ENCODE data around the gene DGKZ. TPM values are rescaled to one million over a fixed set of nuclear protein-coding genes. Genes with fewer than 3 reads are reported as not detected.

Gene DGKZ
- total and polyA plus RNA-seq, 2 donors (not counting 3 experiments of a cell fraction or from before 2014, with no cell fraction given), result 88.8 to 127 TPM

- CTCF ChIA-PET, result interaction anchor here (1.0 to 10.8 kb wide), 7 partner anchors 16 to 384 kb away, joined by 3 to 200 read pairs (median 4); no protein-coding TSS in a partner anchor
- intact Hi-C loops (cut with micrococcal nuclease), result no loop called here
These were observed 1.5 kb downstream of the DGKZ start for GRCh38 chr11:46348566-46349401.

More at GRCh38 chr11:46348566-46349401, 1.5 kb downstream of the DGKZ start:
- Histone ChIP-seq H3K9ac (replicated peaks; ENCODE audit: extremely low read depth, insufficient read depth, low read length) (no peak overlapping the region), H3K9me3 (replicated peaks; ENCODE audit: control insufficient read depth, insufficient read depth, low read length) (no peaks in the 10 kb centered on the region), H3K79me2 (ENCODE audit: control insufficient read depth, insufficient read depth, low read length) (peaks cover 56% of the 10 kb centered on the region), H4K20me1 (replicated peaks; ENCODE audit: control insufficient read depth, extremely low read depth, insufficient read depth, low read length) (no peaks in the 10 kb centered on the region), H3K36me3 (ENCODE audit: control insufficient read depth in 2 of 2, extremely low read depth in 1 of 2, insufficient read depth in 2 of 2, low read length in 2 of 2) (peaks cover 2 to 11% of the 10 kb centered on the region in 2 experiments), H3K27ac (ENCODE audit: insufficient read depth, low read depth, low read length) (no peak overlapping the region), H3K9me1 (replicated peaks; ENCODE audit: control insufficient read depth, extremely low read depth, insufficient read depth, low read length) (no peaks in the 10 kb centered on the region), H3K4me1 (ENCODE audit: control insufficient read depth, extremely low read depth, insufficient read depth, low read length) (peaks cover 34% of the 10 kb centered on the region), H3K4me2 (ENCODE audit: insufficient read depth, low read length) (peak overlapping the region; percentile 59), H3K27me3 (ENCODE audit: control insufficient read depth in 2 of 2, insufficient read depth in 2 of 2, low read length in 2 of 2) (no peaks in the 10 kb centered on the region), H2AFZ (ENCODE audit: low read depth, low read length) (no peak overlapping the region), H3K4me3 (replicated peaks in 1 of 3; ENCODE audit: insufficient read depth in 1 of 3, low read depth in 1 of 3, low read length in 3 of 3) (peak overlapping the region in 2 of 3 experiments; percentile 49 to 73)
- TSS peak; percentile 22 for BruUV-seq (replicated peaks)
- dilution Hi-C loops (cut with MboI; ENCODE audit: extremely low pct_ligation_motif_present, low sequenced_read_pairs), result no loop called here
- POLR2A ChIA-PET, result interaction anchor here (0.7 kb wide), 1 partner anchor 110 kb away, joined by 3 read pairs; no protein-coding TSS in a partner anchor
- no peak for FAIRE-seq
- TF ChIP-seq GATA2 (IDR thresholded peaks at IDR 0.05; ENCODE audit: insufficient read depth, insufficient read length, low read depth, low read length) (no peak), EZH2 (IDR thresholded peaks at IDR 0.05; ENCODE audit: borderline replicate concordance, low read depth, low read length, severe bottlenecking) (no peak), CTCF (IDR thresholded peaks at IDR 0.05; ENCODE audit: extremely low read depth in 1 of 2, insufficient read depth in 1 of 2, low read depth in 1 of 2, low read length in 2 of 2) (no peak), JUN (IDR thresholded peaks at IDR 0.05; ENCODE audit: borderline replicate concordance, insufficient read depth, insufficient read length, low read depth) (no peak), MYC (IDR thresholded peaks at IDR 0.05; ENCODE audit: low read depth, low read length) (no peak), POLR2AphosphoS5 (IDR thresholded peaks at IDR 0.05; ENCODE audit: insufficient read depth, low read depth, low read length) (no peak), MAX (IDR thresholded peaks at IDR 0.05; ENCODE audit: insufficient read depth, insufficient read length) (no peak), FOS (IDR thresholded peaks at IDR 0.05; ENCODE audit: borderline replicate concordance, insufficient read depth, low read length) (no peak), POLR2A (IDR thresholded peaks at IDR 0.05; ENCODE audit: low read depth, low read length) (no peak)
- DNase-seq (ENCODE audit: low read depth, low spot score), result no peak
